IMR-90 (cell line): ENCODE data around the gene EMX1. TPM values are rescaled to one million over a fixed set of nuclear protein-coding genes. Genes with fewer than 3 reads are reported as not detected.

Experiments used
- ATAC-seq: fragments of 200-7000 bp; cut with Tn5 transposase; 2 replicates; pipeline ENCODE4 v1.9.1; 2020; ENCODE audit warnings: low read depth, mild to moderate bottlenecking, moderate library complexity
- BruUV-seq: library from RNA; stranded (reverse); fragments of 400-500 nt; replicated peaks from 2 replicates; lab custom pipeline; 2021; lab: Mats Ljungman, UMichigan
- CTCF ChIA-PET: fragments of 300-600 bp; formaldehyde crosslinking; extraction: SDS; loops from one replicate; lab custom pipeline; 2021; ENCODE audit warnings: antibody characterized with exemption; lab: Yijun Ruan, JAX
- POLR2A ChIA-PET: fragments of 300-600 bp; sonication (Branson Sonifier 250); formaldehyde crosslinking; loops from one replicate; lab custom pipeline; 2022; ENCODE audit warnings: antibody characterized with exemption; ENCODE audit not compliant: unreplicated experiment; lab: Charles Lee
- DNase-seq: peaks from one replicate; pipeline ENCODE4 v3.0.0; 2013
- H2AFZ ChIP-seq: replicated peaks from 2 replicates; pipeline ENCODE3; 2013; ENCODE audit warnings: low read length, mild to moderate bottlenecking; ENCODE audit not compliant: poor library complexity
- H2AK5ac ChIP-seq: 2 replicates; pipeline ENCODE4 v1.6.1; 2013; ENCODE audit warnings: low read depth, low read length, inconsistent platforms
- H2AK9ac ChIP-seq: replicated peaks from 2 replicates; pipeline ENCODE3; 2013; ENCODE audit warnings: mild to moderate bottlenecking, low read depth, low read length, moderate library complexity; ENCODE audit not compliant: poor library complexity
- H2BK120ac ChIP-seq: 2 replicates; pipeline ENCODE4 v1.6.1; 2013; ENCODE audit warnings: low read depth, low read length, inconsistent platforms
- H2BK15ac ChIP-seq: 3 replicates; pipeline ENCODE4 v1.6.1; 2013; ENCODE audit warnings: low read depth, low read length, inconsistent platforms
- H2BK20ac ChIP-seq: 2 replicates; pipeline ENCODE4 v1.6.1; 2013; ENCODE audit warnings: low read depth, mild to moderate bottlenecking, inconsistent platforms, low read length, moderate library complexity
- H2BK5ac ChIP-seq: 2 replicates; pipeline ENCODE4 v1.6.1; 2013; ENCODE audit warnings: mild to moderate bottlenecking, low read depth, low read length, inconsistent platforms; ENCODE audit not compliant: poor library complexity, severe bottlenecking
- H3K14ac ChIP-seq: replicated peaks from 2 replicates; pipeline ENCODE4 v1.6.1; 2013; ENCODE audit warnings: low read depth, low read length, inconsistent platforms
- H3K18ac ChIP-seq: 2 replicates; pipeline ENCODE4 v1.6.1; 2013; ENCODE audit warnings: low read depth, low read length, control low read depth
- H3K23ac ChIP-seq: 2 replicates; pipeline ENCODE4 v1.6.1; 2013; ENCODE audit warnings: low read depth, low read length, inconsistent platforms
- H3K27ac ChIP-seq: 2 replicates; pipeline ENCODE4 v1.5.1; 2013; ENCODE audit warnings: mild to moderate bottlenecking, control low read depth, low read length; ENCODE audit not compliant: insufficient read depth
- H3K27me3 ChIP-seq: 2 replicates; pipeline ENCODE4 v1.6.1; 2013; ENCODE audit warnings: low read length; ENCODE audit not compliant: control insufficient read depth, insufficient read depth
- H3K36me3 ChIP-seq: 2 replicates; pipeline ENCODE4 v1.6.1; 2013; ENCODE audit warnings: low read length, mixed read lengths; ENCODE audit not compliant: control insufficient read depth, insufficient read depth
- H3K4ac ChIP-seq: 2 replicates; pipeline ENCODE4 v1.6.1; 2013; ENCODE audit warnings: low read depth, low read length, inconsistent platforms
- H3K4me1 ChIP-seq: 2 replicates; pipeline ENCODE4 v1.6.1; 2013; ENCODE audit warnings: low read length, mixed read lengths; ENCODE audit not compliant: control insufficient read depth, insufficient read depth
- H3K4me2 ChIP-seq: 2 replicates; pipeline ENCODE4 v1.6.1; 2013; ENCODE audit warnings: low read depth, mild to moderate bottlenecking, control low read depth, low read length, moderate library complexity
- H3K4me3 ChIP-seq: 2 replicates; pipeline ENCODE4 v1.5.1; 2013; ENCODE audit warnings: low read depth, mild to moderate bottlenecking, control low read depth, low read length, moderate library complexity; ENCODE audit not compliant: insufficient read depth
- H3K56ac ChIP-seq: 2 replicates; pipeline ENCODE4 v1.6.1; 2013; ENCODE audit warnings: low read length, inconsistent platforms; ENCODE audit not compliant: insufficient read depth; ENCODE audit errors: extremely low read depth
- H3K79me1 ChIP-seq, 2 experiments: 2 replicates each; pipeline ENCODE4 v1.6.1; 2013; ENCODE audit warnings: low read length in 2 of 2, inconsistent platforms in 1 of 2, low read depth in 1 of 2
- H3K9ac ChIP-seq: 2 replicates; pipeline ENCODE4 v1.6.1; 2013; ENCODE audit warnings: low read depth, low read length, control low read depth
- H3K9me1 ChIP-seq: 2 replicates; pipeline ENCODE4 v1.6.1; 2013; ENCODE audit warnings: low read length, inconsistent platforms; ENCODE audit not compliant: insufficient read depth
- H3K9me3 ChIP-seq: 2 replicates; pipeline ENCODE4 v1.6.1; 2013; ENCODE audit warnings: low read length; ENCODE audit not compliant: control insufficient read depth, insufficient read depth
- H4K20me1 ChIP-seq: 2 replicates; pipeline ENCODE4 v1.6.1; 2013; ENCODE audit warnings: low read length, inconsistent platforms; ENCODE audit not compliant: insufficient read depth
- H4K5ac ChIP-seq: 2 replicates; pipeline ENCODE4 v1.6.1; 2013; ENCODE audit warnings: mild to moderate bottlenecking, low read depth, low read length, control low read depth
- H4K8ac ChIP-seq, 2 experiments: 2 replicates each; pipeline ENCODE4 v1.6.1; 2013; ENCODE audit warnings: low read depth in 2 of 2, low read length in 2 of 2, control low read depth in 1 of 2, inconsistent platforms in 1 of 2
- H4K91ac ChIP-seq: 2 replicates; pipeline ENCODE4 v1.6.1; 2013; ENCODE audit warnings: low read depth, low read length, inconsistent platforms; ENCODE audit not compliant: insufficient read depth
- BHLHE40 ChIP-seq: fragments of 150-350 bp; IDR thresholded peaks from 2 replicates; pipeline ENCODE4 v1.6.1; 2016; ENCODE audit warnings: mild to moderate bottlenecking, low read depth, low read length
- CHD1 ChIP-seq: IDR thresholded peaks from 2 replicates; pipeline ENCODE4 v1.6.1; 2012; ENCODE audit warnings: low read depth, low read length, improper control_type of control experiment
- FOS ChIP-seq: fragments of 150-350 bp; IDR thresholded peaks from 2 replicates; pipeline ENCODE4 v1.6.1; 2016; ENCODE audit warnings: low read depth, low read length
- MAFK ChIP-seq: IDR thresholded peaks from 2 replicates; pipeline ENCODE4 v1.6.1; 2012; ENCODE audit warnings: low read depth, low read length, improper control_type of control experiment
- MAZ ChIP-seq: IDR thresholded peaks from 2 replicates; pipeline ENCODE4 v1.6.1; 2012; ENCODE audit warnings: low read depth, mild to moderate bottlenecking, low read length, improper control_type of control experiment, moderate library complexity, borderline replicate concordance
- MXI1 ChIP-seq: IDR thresholded peaks from 2 replicates; pipeline ENCODE4 v1.6.1; 2012; ENCODE audit warnings: low read depth, mild to moderate bottlenecking, low read length, moderate library complexity, borderline replicate concordance
- NFE2L2 ChIP-seq: fragments of 150-350 bp; IDR thresholded peaks from 2 replicates; pipeline ENCODE4 v1.6.1; 2016; ENCODE audit warnings: low read depth, mild to moderate bottlenecking, low read length
- POLR2A ChIP-seq: IDR thresholded peaks from 2 replicates; pipeline ENCODE4 v1.6.1; 2012; ENCODE audit warnings: mild to moderate bottlenecking, low read depth, low read length
- RAD21 ChIP-seq: IDR thresholded peaks from 2 replicates; pipeline ENCODE4 v1.6.1; 2012; ENCODE audit warnings: low read length, improper control_type of control experiment
- RCOR1 ChIP-seq: IDR thresholded peaks from 2 replicates; pipeline ENCODE4 v1.6.1; 2012; ENCODE audit warnings: mild to moderate bottlenecking, low read length, improper control_type of control experiment; ENCODE audit not compliant: insufficient replicate concordance
- RFX5 ChIP-seq: IDR thresholded peaks from 2 replicates; pipeline ENCODE4 v1.8.0; 2012; ENCODE audit warnings: low read depth, mild to moderate bottlenecking, low read length, moderate library complexity
- SMC3 ChIP-seq: fragments of 150-350 bp; IDR thresholded peaks from 2 replicates; pipeline ENCODE4 v1.6.1; 2016; ENCODE audit warnings: low read depth, mild to moderate bottlenecking, antibody characterized with exemption, low read length, moderate library complexity
- WGBS, 2 experiments: methylation state at CpG; one replicate each; pipeline versions ENCODE4 v1.1.5 to v1.1.7; 2013; ENCODE audit warnings: missing lambda C conversion rate in 2 of 2; ENCODE audit not compliant: insufficient read length in 1 of 2; ENCODE audit errors: extremely low coverage in 2 of 2; 5-methylcytosine and 5-hydroxymethylcytosine counted together
- dilution Hi-C: fragments of 300-500 bp; cut with HindIII; formaldehyde crosslinking; loops from one replicate; pipeline ENCODE4 v1.14.3; 2018; ENCODE audit warnings: low sequenced_read_pairs; ENCODE audit not compliant: unreplicated experiment
- in situ Hi-C: fragments of 300-500 bp; cut with MboI; formaldehyde crosslinking; loops from 3 replicates; pipeline ENCODE4 v1.14.3; 2019; ENCODE audit warnings: low sequenced_read_pairs, inconsistent platforms, mixed read lengths
- intact Hi-C: fragments of 100-400 bp; cut with micrococcal nuclease; formaldehyde crosslinking; loops from 2 replicates; pipeline ENCODE4 v1.10.0; 2022
- polyA plus RNA-seq, 3 experiments: library from polyadenylated mRNA; depleted of rRNA; stranded (reverse); fragments of >200 nt; gene quantifications; 2 replicates each; pipeline ENCODE4 v1.2.3, GENCODE V29; 2012; ENCODE audit warnings: low replicate concordance in 1 of 3
- total RNA-seq: library from RNA; depleted of rRNA; stranded (reverse); fragments of >200 nt; gene quantifications from 2 replicates; pipeline ENCODE4 v1.2.3, GENCODE V29; 2012
- TF ChIP-seq, protein P1 (sequence below): fragments of 150-350 bp; IDR thresholded peaks from 2 replicates; pipeline ENCODE4 v1.6.1; 2017; ENCODE audit warnings: mild to moderate bottlenecking, antibody characterized with exemption, low read length, low read depth
- TF ChIP-seq, protein P2 (sequence below): conservative IDR thresholded peaks from 2 replicates; pipeline ENCODE4 v1.5.1; 2012; ENCODE audit warnings: mild to moderate bottlenecking, low read depth, low read length, improper control_type of control experiment
- TF ChIP-seq, protein P3 (sequence below): fragments of 150-350 bp; IDR thresholded peaks from 2 replicates; pipeline ENCODE4 v1.6.1; 2016; ENCODE audit warnings: low read depth, mild to moderate bottlenecking, low read length, moderate library complexity, borderline replicate concordance

EMX1 gene
- total and polyA plus RNA-seq, 2 of the 4 experiments (the other 2 are of a cell fraction) = not detected

GRCh38 chr2:72911256-72911655, 6.1 kb upstream of the EMX1 start:
- dilution Hi-C loops (no loop called here), in situ Hi-C loops (no loop called here), intact Hi-C loops (no loop called here)
- Histone ChIP-seq H3K27me3 (peaks cover 71% of the 10 kb centered on the region), H3K4me2 (no peak overlapping the region), H4K91ac (no peak overlapping the region), H2AFZ (no peak overlapping the region), H3K23ac (no peak overlapping the region), H2AK5ac (no peak overlapping the region), H4K8ac (no peak overlapping the region), H3K4ac (no peak overlapping the region), H2BK120ac (no peak overlapping the region), H2BK15ac (no peak overlapping the region), H3K9me1 (no peaks in the 10 kb centered on the region), H3K18ac (no peak overlapping the region), H2AK9ac (no peak overlapping the region), H4K20me1 (peaks cover 25% of the 10 kb centered on the region), H3K14ac (no peak overlapping the region), H3K56ac (no peak overlapping the region), H3K4me3 (no peak overlapping the region), H3K9me3 (peaks cover 12% of the 10 kb centered on the region), H2BK20ac (no peak overlapping the region), H4K5ac (no peak overlapping the region), H3K79me1 (no peaks in the 10 kb centered on the region), H2BK5ac (no peak overlapping the region), H3K4me1 (no peaks in the 10 kb centered on the region), H3K36me3 (no peaks in the 10 kb centered on the region), H3K9ac (no peak overlapping the region), H3K27ac (no peak overlapping the region)
- POLR2A ChIA-PET = no interaction called here
- TF ChIP-seq MAZ = no peak
- TF ChIP-seq, protein P1, sequence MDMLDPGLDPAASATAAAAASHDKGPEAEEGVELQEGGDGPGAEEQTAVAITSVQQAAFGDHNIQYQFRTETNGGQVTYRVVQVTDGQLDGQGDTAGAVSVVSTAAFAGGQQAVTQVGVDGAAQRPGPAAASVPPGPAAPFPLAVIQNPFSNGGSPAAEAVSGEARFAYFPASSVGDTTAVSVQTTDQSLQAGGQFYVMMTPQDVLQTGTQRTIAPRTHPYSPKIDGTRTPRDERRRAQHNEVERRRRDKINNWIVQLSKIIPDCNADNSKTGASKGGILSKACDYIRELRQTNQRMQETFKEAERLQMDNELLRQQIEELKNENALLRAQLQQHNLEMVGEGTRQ = no peak
- no peak for TF ChIP-seq MXI1
- no peak for TF ChIP-seq MAFK
- TF ChIP-seq POLR2A = no peak
- TF ChIP-seq BHLHE40 = no peak
- TF ChIP-seq SMC3 = no peak
- no peak for TF ChIP-seq RFX5
- no peak for TF ChIP-seq RCOR1
- TF ChIP-seq, protein P2, sequence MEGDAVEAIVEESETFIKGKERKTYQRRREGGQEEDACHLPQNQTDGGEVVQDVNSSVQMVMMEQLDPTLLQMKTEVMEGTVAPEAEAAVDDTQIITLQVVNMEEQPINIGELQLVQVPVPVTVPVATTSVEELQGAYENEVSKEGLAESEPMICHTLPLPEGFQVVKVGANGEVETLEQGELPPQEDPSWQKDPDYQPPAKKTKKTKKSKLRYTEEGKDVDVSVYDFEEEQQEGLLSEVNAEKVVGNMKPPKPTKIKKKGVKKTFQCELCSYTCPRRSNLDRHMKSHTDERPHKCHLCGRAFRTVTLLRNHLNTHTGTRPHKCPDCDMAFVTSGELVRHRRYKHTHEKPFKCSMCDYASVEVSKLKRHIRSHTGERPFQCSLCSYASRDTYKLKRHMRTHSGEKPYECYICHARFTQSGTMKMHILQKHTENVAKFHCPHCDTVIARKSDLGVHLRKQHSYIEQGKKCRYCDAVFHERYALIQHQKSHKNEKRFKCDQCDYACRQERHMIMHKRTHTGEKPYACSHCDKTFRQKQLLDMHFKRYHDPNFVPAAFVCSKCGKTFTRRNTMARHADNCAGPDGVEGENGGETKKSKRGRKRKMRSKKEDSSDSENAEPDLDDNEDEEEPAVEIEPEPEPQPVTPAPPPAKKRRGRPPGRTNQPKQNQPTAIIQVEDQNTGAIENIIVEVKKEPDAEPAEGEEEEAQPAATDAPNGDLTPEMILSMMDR = no peak
- TF ChIP-seq RAD21 = no peak
- no peak for TF ChIP-seq NFE2L2
- TF ChIP-seq, protein P3, sequence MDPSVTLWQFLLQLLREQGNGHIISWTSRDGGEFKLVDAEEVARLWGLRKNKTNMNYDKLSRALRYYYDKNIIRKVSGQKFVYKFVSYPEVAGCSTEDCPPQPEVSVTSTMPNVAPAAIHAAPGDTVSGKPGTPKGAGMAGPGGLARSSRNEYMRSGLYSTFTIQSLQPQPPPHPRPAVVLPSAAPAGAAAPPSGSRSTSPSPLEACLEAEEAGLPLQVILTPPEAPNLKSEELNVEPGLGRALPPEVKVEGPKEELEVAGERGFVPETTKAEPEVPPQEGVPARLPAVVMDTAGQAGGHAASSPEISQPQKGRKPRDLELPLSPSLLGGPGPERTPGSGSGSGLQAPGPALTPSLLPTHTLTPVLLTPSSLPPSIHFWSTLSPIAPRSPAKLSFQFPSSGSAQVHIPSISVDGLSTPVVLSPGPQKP = no peak
- TF ChIP-seq FOS = no peak
- TF ChIP-seq CHD1 = no peak
- no CpG with 5 or more reads among the region's 1 CpG for WGBS, 2 experiments
- CTCF ChIA-PET = no interaction called here
- no TSS peak for BruUV-seq
- ATAC-seq (no peak), DNase-seq (no peak)
